Peyer's patch (tissue), 4 donors: ENCODE measurements around the gene GNG7. TPM values are rescaled to one million over a fixed set of nuclear protein-coding genes. Genes with fewer than 3 reads are reported as not detected.
A peak's percentile ranks its signal among the peaks of the same experiment; 100 is the strongest.

Experiments
- DNase-seq, 3 donors: peaks; one replicate each; pipeline ENCODE4 v3.0.0-alpha.2; 2017 to 2019
- H3K27ac ChIP-seq, 4 donors: fragments of 200-600 bp; sonication (generic); one replicate each; pipeline ENCODE4 v1.5.1; 2016 to 2019
- H3K27me3 ChIP-seq, 2 donors: fragments of 200-600 bp; sonication (generic); one replicate each; pipeline ENCODE4 v1.5.1; 2019
- H3K36me3 ChIP-seq, 3 donors: fragments of 200-600 bp; sonication (generic); one replicate each; pipeline ENCODE4 v1.5.1; 2016 to 2019
- H3K4me1 ChIP-seq, 4 donors: fragments of 200-600 bp; sonication (generic); one replicate each; pipeline ENCODE4 v1.5.1; 2016 to 2019
- H3K4me3 ChIP-seq, 4 donors: fragments of 200-600 bp; sonication (generic); 1 replicate in 3 of 4; 2 replicates in 1 of 4; pipeline ENCODE4 v1.5.1; 2016 to 2019; ENCODE audit warnings: mild to moderate bottlenecking in 1 of 4
- H3K9me3 ChIP-seq, 4 donors: fragments of 200-600 bp; sonication (generic); one replicate each; pipeline ENCODE4 v1.5.1; 2016 to 2019; ENCODE audit warnings: mild to moderate bottlenecking in 1 of 4
- CTCF ChIP-seq, 6 experiments: fragments of 450-650 bp in 4 of 6; fragments of 200-600 bp in 2 of 6; sonication (generic) in 1 of 6; IDR thresholded peaks; one replicate each; pipeline ENCODE4 v1.5.1; 2017 to 2019; ENCODE audit warnings: antibody characterized with exemption in 6 of 6, mild to moderate bottlenecking in 3 of 6, moderate library complexity in 1 of 6
- POLR2A ChIP-seq, 2 donors: fragments of 450-650 bp; IDR thresholded peaks; one replicate each; pipeline ENCODE4 v1.5.1; 2017; ENCODE audit warnings: antibody characterized with exemption in 2 of 2, mild to moderate bottlenecking in 2 of 2, moderate library complexity in 2 of 2
- total RNA-seq, 4 donors: library from RNA; depleted of rRNA; stranded (reverse); fragments of >200 nt; gene quantifications; one replicate each; pipeline ENCODE4 v1.1.0, GENCODE V29; 2016

GNG7 gene
- total RNA-seq, 4 donors from 2014 or later = 1.2 to 14.9 (median 2.0) TPM

- Histone ChIP-seq H3K4me3 (no peak overlapping the region), H3K4me1 (peaks cover 4 to 17% (median 9%) of the 10 kb centered on the region in 4 donors), H3K36me3 (no peaks in the 10 kb centered on the region), H3K27ac (peak overlapping the region in 2 of 4 donors; percentile 59 to 97), H3K27me3 (no peaks in the 10 kb centered on the region), H3K9me3 (peaks cover 0 to 10% (median 0%) of the 10 kb centered on the region in 4 donors)
- no peak for DNase-seq
- TF ChIP-seq POLR2A (IDR thresholded peaks at IDR 0.05) (no peak), CTCF (IDR thresholded peaks at IDR 0.05) (no peak)
These were observed 71.2 kb downstream of the GNG7 start for GRCh38 chr19:2631213-2631821.

GRCh38 chr19:2630352-2631001, 72.0 kb downstream of the GNG7 start:
- no peak for DNase-seq
- H3K27me3 ChIP-seq = no peaks in the 10 kb centered on the region
- peak overlapping the region; percentile 38 to 97 (median 61) for H3K27ac ChIP-seq
- no peak for TF ChIP-seq POLR2A (IDR thresholded peaks at IDR 0.05)
- peaks cover 4 to 25% (median 11%) of the 10 kb centered on the region in 4 donors for H3K4me1 ChIP-seq
- no peak overlapping the region for H3K4me3 ChIP-seq
- peaks cover 0 to 10% (median 0%) of the 10 kb centered on the region in 4 donors for H3K9me3 ChIP-seq
- H3K36me3 ChIP-seq = no peaks in the 10 kb centered on the region

GRCh38 chr19:2629491-2630351, 72.8 kb downstream of the GNG7 start:
- H3K27ac ChIP-seq = peak overlapping the region; percentile 68 to 97 (median 78)
- peaks cover 0 to 32% (median 15%) of the 10 kb centered on the region in 4 donors for H3K4me1 ChIP-seq
- no peak for TF ChIP-seq CTCF (IDR thresholded peaks at IDR 0.05)
- TF ChIP-seq POLR2A (IDR thresholded peaks at IDR 0.05) = peak; percentile 13 to 39
- H3K36me3 ChIP-seq = no peaks in the 10 kb centered on the region
- H3K9me3 ChIP-seq = peaks cover 0 to 10% (median 0%) of the 10 kb centered on the region in 4 donors
- peak overlapping the region in 1 of 4 donors; percentile 16 for H3K4me3 ChIP-seq
- DNase-seq = peak in 1 of 3 donors; percentile 75
- no peaks in the 10 kb centered on the region for H3K27me3 ChIP-seq

GRCh38 chr19:2628597-2628996, 73.9 kb downstream of the GNG7 start:
- TF ChIP-seq POLR2A (IDR thresholded peaks at IDR 0.05) (no peak), CTCF (IDR thresholded peaks at IDR 0.05) (no peak)
- peak overlapping the region in 3 of 4 donors; percentile 77 to 97 (median 79) for H3K27ac ChIP-seq
- peaks cover 0 to 10% (median under 1%) of the 10 kb centered on the region in 4 donors for H3K9me3 ChIP-seq

GRCh38 chr19:2627855-2628254, 74.6 kb downstream of the GNG7 start:
- peak overlapping the region; percentile 77 to 97 (median 83) for H3K27ac ChIP-seq
- H3K4me3 ChIP-seq = no peak overlapping the region
- no peaks in the 10 kb centered on the region for H3K36me3 ChIP-seq
- peaks cover 0 to 34% (median 15%) of the 10 kb centered on the region in 4 donors for H3K4me1 ChIP-seq
- TF ChIP-seq CTCF (IDR thresholded peaks at IDR 0.05) (no peak), POLR2A (IDR thresholded peaks at IDR 0.05) (no peak)
- no peaks in the 10 kb centered on the region for H3K27me3 ChIP-seq
- DNase-seq = no peak
- peaks cover 0 to 10% (median 2%) of the 10 kb centered on the region in 4 donors for H3K9me3 ChIP-seq

More at GRCh38 chr19:2628597-2628996, 73.9 kb downstream of the GNG7 start:
- H3K27me3 ChIP-seq = no peaks in the 10 kb centered on the region
- H3K4me1 ChIP-seq = peaks cover 0 to 34% (median 15%) of the 10 kb centered on the region in 4 donors
- DNase-seq = no peak
- H3K4me3 ChIP-seq = no peak overlapping the region
- no peaks in the 10 kb centered on the region for H3K36me3 ChIP-seq
